ENCODE results near the gene TREH.

The TREH gene

DNA sequence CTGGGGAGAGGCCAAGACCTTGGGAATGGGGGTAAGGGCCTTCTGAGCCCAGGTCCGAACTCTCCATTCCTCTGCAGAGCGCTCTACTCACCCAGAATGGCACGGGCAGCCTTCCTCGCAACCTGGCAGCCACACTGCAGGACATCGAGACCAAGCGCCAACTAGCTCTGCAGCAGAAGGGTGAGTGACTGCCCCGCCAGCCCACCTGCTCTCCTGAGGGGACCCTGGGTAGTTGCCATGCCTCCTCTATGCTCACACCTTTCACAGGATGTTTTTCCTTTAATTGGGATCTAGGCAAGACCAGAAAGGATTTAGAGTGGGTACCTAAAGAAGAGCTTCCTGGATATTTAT lies 35.5 kb downstream of the TREH start:
- no peak overlapping the region for H3K9ac ChIP-seq (ENCODE audit: low read depth, low read length)
- peaks cover 89% of the 10 kb centered on the region for H3K36me3 ChIP-seq (ENCODE audit: insufficient read depth, low read length)
- no peak overlapping the region for H3K4me3 ChIP-seq (ENCODE audit: low read length)
- H3K27ac ChIP-seq (ENCODE audit: low read depth, low read length): no peak overlapping the region
- WGBS: 97% methylated on average over 7 of the region's 7 CpGs
- no peaks in the 10 kb centered on the region for H3K27me3 ChIP-seq (ENCODE audit: insufficient read depth, low read length)
- no peaks in the 10 kb centered on the region for H3K9me3 ChIP-seq (ENCODE audit: insufficient read depth, low read depth, low read length)
- no peaks in the 10 kb centered on the region for H3K4me1 ChIP-seq (ENCODE audit: insufficient read depth, low read length)

- no peak overlapping the region for H3K27ac ChIP-seq (ENCODE audit: low read depth, low read length)
- no peak overlapping the region for H3K9ac ChIP-seq (ENCODE audit: low read depth, low read length)
- H3K4me1 ChIP-seq (ENCODE audit: insufficient read depth, low read length): no peaks in the 10 kb centered on the region
- peaks cover 86% of the 10 kb centered on the region for H3K36me3 ChIP-seq (ENCODE audit: insufficient read depth, low read length)
- H3K9me3 ChIP-seq (ENCODE audit: insufficient read depth, low read depth, low read length): no peaks in the 10 kb centered on the region
- H3K4me3 ChIP-seq (ENCODE audit: low read length): no peak overlapping the region
- H3K27me3 ChIP-seq (ENCODE audit: insufficient read depth, low read length): no peaks in the 10 kb centered on the region
- WGBS: 88% methylated on average over 11 of the region's 11 CpGs
Measured at GRCh38 chr11:118643142-118643994, 36.1 kb downstream of the TREH start.

DNA sequence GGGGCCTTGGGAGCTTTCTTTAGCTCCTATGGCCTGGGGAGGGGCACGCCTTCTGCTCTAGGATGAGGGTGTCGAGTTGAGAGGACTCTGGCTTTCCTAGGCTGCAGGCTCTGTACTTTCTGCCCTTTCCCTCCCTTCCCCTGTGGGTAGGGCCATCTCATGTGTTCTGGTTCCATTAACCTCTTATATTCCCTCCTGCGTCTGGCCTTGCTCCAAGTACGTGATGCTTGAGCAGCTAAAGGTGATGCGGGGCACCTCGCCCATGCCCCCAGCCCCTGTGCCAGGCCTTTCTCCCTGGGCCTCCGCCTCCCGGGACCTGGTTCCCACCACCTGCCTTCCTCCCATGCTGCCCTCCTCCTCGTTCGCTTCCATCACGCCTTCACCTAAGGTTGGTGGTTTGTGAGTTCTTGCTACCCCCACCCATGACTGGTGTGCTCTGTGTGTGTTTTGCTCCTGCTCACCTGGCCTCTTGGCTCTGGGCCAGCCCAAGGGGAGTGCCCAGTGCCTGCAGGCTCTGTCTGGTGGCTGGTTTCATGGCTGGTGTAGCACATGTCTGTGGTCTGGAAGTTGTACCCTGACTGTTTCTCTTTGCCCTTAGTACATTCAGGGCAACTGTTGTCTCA lies 37.9 kb downstream of the TREH start:
- Histone ChIP-seq H3K27me3 (ENCODE audit: insufficient read depth, low read length) (no peaks in the 10 kb centered on the region), H3K9me3 (ENCODE audit: insufficient read depth, low read depth, low read length) (no peaks in the 10 kb centered on the region), H3K36me3 (ENCODE audit: insufficient read depth, low read length) (peaks cover 84% of the 10 kb centered on the region), H3K4me1 (ENCODE audit: insufficient read depth, low read length) (no peaks in the 10 kb centered on the region), H3K27ac (ENCODE audit: low read depth, low read length) (no peak overlapping the region), H3K4me3 (ENCODE audit: low read length) (no peak overlapping the region), H3K9ac (ENCODE audit: low read depth, low read length) (no peak overlapping the region)
- 95% methylated on average over 10 of the region's 11 CpGs for WGBS

DNA sequence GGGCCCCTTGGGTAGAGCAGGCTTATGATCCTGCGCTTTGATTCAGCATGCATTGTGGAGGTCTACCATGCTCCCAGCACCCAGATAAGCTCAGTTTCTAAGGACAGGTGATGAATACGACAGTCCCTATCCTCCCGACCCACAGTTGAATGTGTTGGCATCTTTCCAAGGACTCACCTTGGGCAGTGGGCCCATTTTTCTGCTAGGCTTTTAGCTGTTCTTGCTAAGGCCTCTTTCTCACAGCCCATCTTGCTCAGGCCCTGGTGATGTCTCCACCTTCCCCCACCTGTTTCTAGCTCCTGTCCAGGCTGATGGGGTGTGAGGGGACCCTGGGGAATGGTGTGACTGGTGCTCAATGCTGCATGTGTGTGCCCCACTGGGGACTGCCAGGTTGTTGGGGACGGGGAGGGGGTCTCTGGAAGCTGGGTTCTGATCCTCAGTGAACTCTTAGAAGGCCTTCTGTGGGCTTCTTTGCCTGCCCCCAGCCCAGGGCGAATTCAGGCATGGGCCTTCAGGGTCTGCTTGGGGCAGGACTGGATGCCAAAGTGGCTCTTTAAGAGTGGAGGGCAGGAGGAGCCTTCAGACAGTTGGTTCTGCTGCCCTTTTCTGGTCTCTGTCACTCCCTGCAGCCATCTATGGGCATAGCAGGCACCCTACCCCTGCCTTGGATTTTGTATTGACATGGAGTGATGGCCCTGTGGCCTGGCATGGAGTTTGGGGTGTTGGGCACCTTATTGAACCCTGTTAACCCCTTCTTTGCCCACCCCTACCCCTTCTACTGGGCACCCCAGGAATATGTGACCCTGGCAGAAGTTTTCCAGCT lies 38.9 kb downstream of the TREH start:
- no peak overlapping the region for H3K9ac ChIP-seq (ENCODE audit: low read depth, low read length)
- H3K27me3 ChIP-seq (ENCODE audit: insufficient read depth, low read length): no peaks in the 10 kb centered on the region
- H3K36me3 ChIP-seq (ENCODE audit: insufficient read depth, low read length): peaks cover 83% of the 10 kb centered on the region
- peaks cover 6% of the 10 kb centered on the region for H3K4me1 ChIP-seq (ENCODE audit: insufficient read depth, low read length)
- no peak overlapping the region for H3K27ac ChIP-seq (ENCODE audit: low read depth, low read length)
- no peaks in the 10 kb centered on the region for H3K9me3 ChIP-seq (ENCODE audit: insufficient read depth, low read depth, low read length)
- WGBS: 89% methylated on average over 5 of the region's 5 CpGs
- H3K4me3 ChIP-seq (ENCODE audit: low read length): no peak overlapping the region

DNA sequence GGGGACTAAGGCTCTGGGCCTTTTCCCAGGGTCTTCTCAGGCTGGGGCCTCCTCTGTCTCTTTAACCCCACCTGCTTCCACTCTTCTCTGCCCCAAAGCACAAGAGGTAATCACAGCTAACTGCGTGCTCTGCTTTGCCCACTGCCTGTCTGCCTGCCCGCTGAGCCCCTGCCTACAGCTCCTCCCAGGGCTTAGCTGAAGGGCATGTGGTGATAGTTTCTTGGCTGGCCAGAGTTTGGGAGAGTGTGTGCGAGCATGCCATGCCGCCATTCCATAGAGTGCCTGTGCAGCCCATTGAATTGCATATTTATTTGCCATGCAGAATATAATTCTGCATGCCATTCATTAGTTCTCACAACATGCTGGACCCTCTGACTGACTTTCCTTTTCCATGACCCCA lies 39.6 kb downstream of the TREH start:
- H3K9ac ChIP-seq (ENCODE audit: low read depth, low read length): no peak overlapping the region
- H3K4me1 ChIP-seq (ENCODE audit: insufficient read depth, low read length): peaks cover 8% of the 10 kb centered on the region
- no peaks in the 10 kb centered on the region for H3K9me3 ChIP-seq (ENCODE audit: insufficient read depth, low read depth, low read length)
- no peak overlapping the region for H3K4me3 ChIP-seq (ENCODE audit: low read length)
- H3K27ac ChIP-seq (ENCODE audit: low read depth, low read length): no peak overlapping the region
- no peaks in the 10 kb centered on the region for H3K27me3 ChIP-seq (ENCODE audit: insufficient read depth, low read length)
- peaks cover 77% of the 10 kb centered on the region for H3K36me3 ChIP-seq (ENCODE audit: insufficient read depth, low read length)
- WGBS: 93% methylated on average over 4 of the region's 4 CpGs

GRCh38 chr11:118638726-118639125 lies 40.7 kb downstream of the TREH start:
- H3K27me3 ChIP-seq (ENCODE audit: insufficient read depth, low read length): no peaks in the 10 kb centered on the region

GRCh38 chr11:118636569-118637290 lies 42.7 kb downstream of the TREH start:
- no peaks in the 10 kb centered on the region for H3K27me3 ChIP-seq (ENCODE audit: insufficient read depth, low read length)
- peaks cover 59% of the 10 kb centered on the region for H3K36me3 ChIP-seq (ENCODE audit: insufficient read depth, low read length)
- peaks cover 20% of the 10 kb centered on the region for H3K4me1 ChIP-seq (ENCODE audit: insufficient read depth, low read length)
- no peak overlapping the region for H3K9ac ChIP-seq (ENCODE audit: low read depth, low read length)
- H3K27ac ChIP-seq (ENCODE audit: low read depth, low read length): no peak overlapping the region
- WGBS: 90% methylated on average over 7 of the region's 8 CpGs
- H3K4me3 ChIP-seq (ENCODE audit: low read length): no peak overlapping the region
- H3K9me3 ChIP-seq (ENCODE audit: insufficient read depth, low read depth, low read length): no peaks in the 10 kb centered on the region

More at GRCh38 chr11:118638726-118639125, 40.7 kb downstream of the TREH start:
- H3K27ac ChIP-seq (ENCODE audit: low read depth, low read length): no peak overlapping the region
- H3K9me3 ChIP-seq (ENCODE audit: insufficient read depth, low read depth, low read length): no peaks in the 10 kb centered on the region
- WGBS: 96% methylated on average over 6 of the region's 6 CpGs
- no peak overlapping the region for H3K4me3 ChIP-seq (ENCODE audit: low read length)
- peaks cover 16% of the 10 kb centered on the region for H3K4me1 ChIP-seq (ENCODE audit: insufficient read depth, low read length)
- H3K9ac ChIP-seq (ENCODE audit: low read depth, low read length): no peak overlapping the region
- peaks cover 66% of the 10 kb centered on the region for H3K36me3 ChIP-seq (ENCODE audit: insufficient read depth, low read length)

GRCh38 chr11:118635642-118636041 lies 43.8 kb downstream of the TREH start:
- Histone ChIP-seq H3K36me3 (ENCODE audit: insufficient read depth, low read length) (peaks cover 56% of the 10 kb centered on the region), H3K9ac (ENCODE audit: low read depth, low read length) (peak overlapping the region; percentile 83)

GRCh38 chr11:118635237-118635591 lies 44.2 kb downstream of the TREH start:
- Histone ChIP-seq H3K4me3 (ENCODE audit: low read length) (peak overlapping the region; percentile 62), H3K27me3 (ENCODE audit: insufficient read depth, low read length) (no peaks in the 10 kb centered on the region), H3K9ac (ENCODE audit: low read depth, low read length) (peak overlapping the region; percentile 83), H3K4me1 (ENCODE audit: insufficient read depth, low read length) (peaks cover 20% of the 10 kb centered on the region), H3K27ac (ENCODE audit: low read depth, low read length) (peak overlapping the region; percentile 79), H3K9me3 (ENCODE audit: insufficient read depth, low read depth, low read length) (no peaks in the 10 kb centered on the region), H3K36me3 (ENCODE audit: insufficient read depth, low read length) (peaks cover 55% of the 10 kb centered on the region)
- WGBS: 5% methylated on average over 15 of the region's 15 CpGs

More at GRCh38 chr11:118635642-118636041, 43.8 kb downstream of the TREH start:
- peak overlapping the region; percentile 62 for H3K4me3 ChIP-seq (ENCODE audit: low read length)
- 66% methylated on average over 2 of the region's 2 CpGs for WGBS
- H3K27ac ChIP-seq (ENCODE audit: low read depth, low read length): peak overlapping the region; percentile 79
- H3K4me1 ChIP-seq (ENCODE audit: insufficient read depth, low read length): peaks cover 20% of the 10 kb centered on the region
- no peaks in the 10 kb centered on the region for H3K27me3 ChIP-seq (ENCODE audit: insufficient read depth, low read length)
- H3K9me3 ChIP-seq (ENCODE audit: insufficient read depth, low read depth, low read length): no peaks in the 10 kb centered on the region

DNA sequence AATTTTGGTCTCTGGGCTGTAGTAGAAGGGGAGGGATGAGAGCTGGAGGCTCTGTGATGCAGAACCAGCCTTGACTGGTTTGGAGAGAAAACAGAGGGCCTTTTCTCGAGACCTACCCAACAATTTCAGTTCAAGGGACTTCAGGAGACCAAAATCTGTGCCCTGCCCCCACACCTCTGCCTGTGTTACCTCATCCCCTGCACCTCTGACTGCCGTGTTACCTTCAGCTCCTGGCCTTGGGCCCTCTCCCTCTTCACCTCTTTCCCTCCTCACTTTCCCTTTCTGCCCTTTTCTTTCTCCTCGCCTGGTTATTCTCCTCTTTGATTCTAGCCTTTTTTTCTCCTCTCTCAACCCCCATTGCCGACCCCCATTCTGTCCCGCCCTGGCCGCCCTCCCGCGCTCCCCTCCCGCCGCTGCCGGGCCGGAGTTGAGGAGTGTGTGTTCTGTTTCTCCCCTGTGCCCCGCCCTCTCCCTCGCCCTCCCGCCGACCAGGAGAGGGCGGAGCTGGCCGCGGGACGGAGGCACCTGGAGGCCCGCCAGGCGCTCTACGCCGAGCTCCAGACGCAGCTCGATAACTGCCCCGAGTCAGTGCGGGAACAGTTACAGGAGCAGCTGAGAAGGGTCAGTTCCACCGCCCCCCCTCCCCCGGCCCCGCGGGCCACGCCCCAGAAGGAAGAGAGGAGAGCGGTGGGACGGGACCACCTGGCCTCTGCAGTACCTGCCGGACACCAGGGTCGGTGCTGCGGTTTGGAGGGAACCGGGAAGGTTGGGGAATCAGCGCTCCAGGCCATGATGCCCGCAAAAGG lies 44.8 kb downstream of the TREH start:
- Histone ChIP-seq H3K36me3 (ENCODE audit: insufficient read depth, low read length) (peaks cover 53% of the 10 kb centered on the region), H3K9me3 (ENCODE audit: insufficient read depth, low read depth, low read length) (no peaks in the 10 kb centered on the region), H3K27ac (ENCODE audit: low read depth, low read length) (peak overlapping the region; percentile 79), H3K4me1 (ENCODE audit: insufficient read depth, low read length) (peaks cover 20% of the 10 kb centered on the region), H3K9ac (ENCODE audit: low read depth, low read length) (peak overlapping the region; percentile 83), H3K4me3 (ENCODE audit: low read length) (peak overlapping the region; percentile 62), H3K27me3 (ENCODE audit: insufficient read depth, low read length) (no peaks in the 10 kb centered on the region)
- 2% methylated on average over 33 of the region's 41 CpGs for WGBS

Data from HUES64 (cell line).